Measurements from ENCODE around the gene FN3KRP.
A peak's percentile ranks its signal among the peaks of the same experiment; 100 is the strongest.

Gene FN3KRP

DNA sequence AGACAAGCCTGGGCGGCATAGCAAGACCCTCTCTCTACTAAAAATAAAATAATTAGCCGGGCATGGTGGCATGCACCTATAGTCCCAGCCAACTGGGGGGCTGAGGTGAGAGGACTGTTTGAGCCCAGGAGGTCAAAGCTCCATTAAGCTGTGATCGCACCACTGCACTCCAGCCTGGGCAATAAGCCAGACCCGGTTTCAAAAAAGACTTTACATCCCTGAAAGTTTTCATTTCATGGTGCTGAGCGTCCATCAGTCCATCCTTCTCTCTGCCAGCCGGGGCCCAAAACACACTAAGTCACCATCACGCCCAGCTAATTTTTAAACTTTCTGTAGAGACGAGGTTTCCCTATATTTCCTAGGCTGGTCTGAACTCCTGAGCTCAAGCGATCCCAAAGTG, 28.6 kb upstream of the FN3KRP start:
- DNase-seq, result no peak

DNA sequence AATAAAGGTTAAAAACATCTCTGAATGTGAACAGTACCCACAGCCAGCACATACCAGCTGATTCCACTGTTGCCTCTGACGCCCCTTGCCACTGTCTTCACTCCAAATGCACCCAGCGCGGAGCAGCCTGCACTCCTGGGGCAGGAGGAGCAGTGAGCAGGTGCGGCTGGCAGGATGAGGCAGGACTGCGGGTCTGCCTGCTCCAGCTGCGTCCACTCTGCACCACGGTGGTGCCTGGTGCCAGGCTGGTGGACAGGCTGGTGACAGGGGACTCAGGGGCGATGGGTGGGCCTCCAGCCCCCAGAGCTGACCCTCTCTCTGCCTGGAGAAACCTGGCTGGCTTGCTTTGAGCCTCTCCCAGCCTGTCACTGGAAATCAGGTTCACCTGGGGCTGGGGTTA, 27.4 kb upstream of the FN3KRP start:
- DNase-seq, result no peak

DNA sequence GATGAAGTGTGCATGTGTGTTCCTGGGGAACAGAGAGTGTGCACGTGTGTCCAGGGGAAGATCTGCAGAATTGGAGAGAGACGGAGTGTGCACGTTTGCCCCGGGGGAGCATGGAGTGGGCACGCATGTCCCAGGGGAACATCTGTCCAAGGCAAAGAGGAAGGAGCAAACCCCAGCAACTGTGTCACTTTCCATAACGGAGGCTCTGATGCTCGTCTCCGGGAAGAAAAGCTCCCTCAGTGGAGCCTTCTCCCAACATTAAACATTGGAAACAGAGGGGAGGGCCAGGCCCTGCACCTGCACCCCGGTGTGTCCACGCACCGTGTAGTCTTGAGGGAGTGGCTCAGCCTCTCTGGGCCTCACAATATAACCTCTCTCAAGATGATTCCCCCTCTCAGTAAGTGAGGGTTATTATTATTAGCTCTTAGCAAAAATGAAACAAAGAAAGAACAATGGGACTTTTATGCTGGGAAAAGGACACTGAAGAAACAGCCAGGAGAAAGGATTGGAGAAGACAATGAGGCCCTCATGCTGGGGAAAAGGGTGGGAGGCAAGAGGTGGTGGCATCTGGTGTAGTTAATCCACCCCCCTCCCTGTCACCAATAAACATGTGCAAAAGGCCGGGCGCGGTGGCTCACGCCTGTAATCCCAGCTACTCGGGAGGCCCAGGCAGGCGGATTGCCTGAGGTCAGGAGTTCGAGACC, 25.6 kb upstream of the FN3KRP start:
- DNase-seq, result no peak

DNA sequence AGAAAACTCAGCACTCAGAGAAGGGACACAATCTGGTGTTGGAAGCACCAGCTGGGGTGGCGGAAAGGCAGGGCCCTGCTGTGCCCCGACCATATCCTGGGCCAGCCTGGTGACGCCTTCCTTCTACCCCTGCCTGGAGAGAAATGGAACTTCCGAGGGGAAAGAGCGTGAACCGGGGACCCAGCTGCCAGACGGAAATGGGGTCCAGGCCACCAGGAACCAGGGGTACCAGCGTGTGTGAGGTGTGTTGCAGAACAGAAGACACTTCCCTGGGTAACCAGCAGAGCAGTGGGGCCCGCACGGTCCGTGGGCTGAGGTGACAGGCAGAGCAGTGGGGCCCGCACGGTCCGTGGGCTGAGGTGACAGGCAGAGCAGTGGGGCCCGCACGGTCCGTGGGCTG, 24.8 kb upstream of the FN3KRP start:
- no peak for DNase-seq

DNA sequence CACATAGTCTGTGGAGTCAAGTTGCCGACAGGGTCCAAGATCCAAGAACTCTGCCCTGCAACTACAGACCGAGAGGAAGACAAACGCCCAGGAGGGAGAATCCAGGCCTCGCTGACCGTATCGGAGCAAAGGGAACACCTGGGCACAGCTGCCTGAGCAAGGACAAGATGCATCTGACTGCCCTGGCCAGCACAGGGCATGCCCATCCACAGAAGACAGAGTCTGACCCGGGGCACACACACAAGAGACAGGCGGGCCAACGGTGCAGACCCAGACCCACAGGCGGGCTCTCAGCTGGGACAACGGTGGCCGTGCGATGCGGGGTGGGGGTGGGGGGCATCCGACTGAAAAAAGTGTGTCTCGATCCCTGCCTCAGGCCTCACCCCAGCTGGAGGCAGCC, 24.2 kb upstream of the FN3KRP start:
- DNase-seq, result no peak

DNA sequence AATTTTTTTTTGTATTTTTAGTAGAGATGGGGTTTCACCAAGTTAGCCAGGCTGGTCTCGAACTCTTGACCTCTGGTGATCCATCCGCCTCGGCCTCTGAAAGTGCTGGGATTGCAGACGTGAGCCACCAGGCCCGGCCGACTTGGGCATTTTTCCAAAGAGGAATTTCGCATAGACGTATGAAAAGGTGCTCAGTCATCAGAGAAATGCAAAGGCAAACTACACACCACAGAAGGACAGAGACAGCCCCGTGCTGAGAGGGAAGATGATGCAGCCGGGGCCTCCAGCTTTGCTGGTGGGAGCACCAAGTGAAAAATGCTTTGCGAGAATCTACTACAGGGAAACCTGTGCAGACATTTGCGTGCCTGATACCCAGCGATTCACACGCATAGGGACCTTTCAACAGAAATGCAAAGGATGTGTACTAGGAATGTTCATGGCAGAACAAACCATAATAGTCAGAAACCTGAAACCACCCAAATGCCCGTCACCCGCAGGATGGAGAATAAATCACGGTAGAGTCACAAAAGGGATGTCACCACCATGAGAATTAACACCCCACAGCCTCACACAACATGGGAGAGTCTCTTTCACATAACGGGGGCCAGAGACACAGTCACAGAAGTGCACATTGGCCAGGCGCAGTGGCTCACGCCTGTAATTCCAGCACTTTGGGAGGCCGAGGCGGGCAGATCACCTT, 23.2 kb upstream of the FN3KRP start:
- no peak for DNase-seq

DNA sequence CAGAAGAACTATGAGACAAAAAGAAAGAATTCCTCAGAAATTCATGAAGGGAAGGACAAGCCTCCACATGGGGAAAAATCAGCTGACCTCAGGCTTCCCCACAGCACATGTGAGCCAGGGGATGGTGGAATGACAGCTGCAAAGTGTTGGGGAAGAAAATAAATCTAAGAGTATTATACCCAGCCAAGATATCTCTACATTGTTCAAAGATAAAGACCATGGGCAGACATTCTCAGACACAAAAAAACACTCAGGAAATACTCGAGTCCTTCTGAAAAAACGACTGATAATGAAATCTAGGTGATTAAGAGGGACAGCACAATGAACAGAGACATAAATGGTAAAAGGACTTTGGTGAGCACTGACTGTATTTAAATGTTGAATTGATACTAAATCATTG, 21.9 kb upstream of the FN3KRP start:
- no peak for DNase-seq

DNA sequence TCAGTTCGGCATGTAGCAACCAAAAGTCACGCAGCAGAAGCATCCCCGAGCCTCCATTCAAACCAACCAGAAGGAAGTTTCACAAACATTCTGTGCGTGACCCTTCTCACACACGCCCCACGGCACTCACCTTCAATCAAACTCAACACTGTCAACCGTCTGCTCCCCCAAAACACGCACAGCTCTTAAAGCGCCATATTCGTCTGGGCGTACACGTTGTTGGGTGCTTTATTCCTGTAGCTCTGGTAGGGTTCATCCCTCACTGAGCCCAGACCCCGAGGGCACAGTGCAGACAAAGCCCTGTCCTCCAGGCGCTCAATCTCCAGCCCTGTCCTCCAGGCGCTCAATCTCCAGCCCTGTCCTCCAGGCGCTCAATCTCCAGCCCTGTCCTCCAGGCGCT, 20.2 kb upstream of the FN3KRP start:
- DNase-seq, result no peak

DNA sequence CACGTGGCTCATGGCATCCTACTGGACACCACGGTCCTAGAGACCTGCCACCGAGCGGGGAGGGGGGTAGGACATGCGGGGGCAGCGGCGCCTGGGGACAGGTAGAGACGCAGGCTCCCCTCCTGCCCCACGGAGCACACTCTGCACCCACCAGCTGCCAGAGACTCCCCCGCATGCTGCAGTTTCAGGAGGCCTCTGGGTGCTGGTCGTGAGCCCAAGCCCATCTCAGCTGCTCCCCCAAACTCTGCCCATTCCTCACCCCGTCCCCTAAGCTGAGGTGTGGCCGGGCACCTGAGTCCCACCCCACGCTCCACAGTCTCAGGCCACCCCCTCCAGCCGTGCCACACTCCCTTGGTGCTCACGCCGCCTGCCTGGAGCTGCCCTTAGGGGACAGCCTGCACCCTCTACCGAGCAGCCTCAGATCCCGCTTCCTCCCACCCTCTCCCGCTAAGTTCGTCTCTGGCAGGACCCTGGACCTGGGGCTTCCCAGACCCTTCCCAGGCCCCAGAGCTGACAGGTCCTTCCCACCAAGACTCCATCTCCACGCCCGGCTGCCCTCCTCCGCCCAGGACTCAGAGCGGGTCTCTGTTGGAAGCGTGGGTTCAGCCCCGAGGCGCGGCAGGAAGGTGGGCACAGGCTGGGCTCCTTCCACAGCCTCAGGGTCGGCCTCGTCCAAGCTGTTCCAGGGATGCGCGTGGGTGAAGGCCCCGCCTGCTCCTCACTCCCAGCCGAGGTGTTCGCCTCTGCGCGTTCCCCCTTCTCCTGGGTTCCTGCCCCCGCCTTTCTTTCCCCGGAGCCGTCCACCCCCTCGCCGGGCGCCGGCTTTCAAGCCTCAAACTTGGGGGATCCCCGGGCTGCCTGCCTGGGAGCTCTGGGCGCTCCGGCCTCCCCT, 19.3 kb upstream of the FN3KRP start:
- no peak for DNase-seq

DNA sequence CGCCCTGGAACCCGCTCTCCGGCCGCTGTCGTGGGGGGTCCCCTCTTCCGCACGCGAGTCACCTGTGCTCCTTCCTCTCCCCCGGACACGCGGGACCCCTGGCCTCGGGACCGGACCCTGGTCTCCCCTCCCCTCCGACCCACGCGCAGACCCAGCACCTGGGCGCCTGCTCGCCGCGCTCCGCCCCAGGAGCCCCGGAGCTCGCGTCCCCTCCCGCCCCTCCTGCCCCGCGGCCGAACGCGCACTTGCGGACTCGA, 18.8 kb upstream of the FN3KRP start:
- DNase-seq, result no peak

DNA sequence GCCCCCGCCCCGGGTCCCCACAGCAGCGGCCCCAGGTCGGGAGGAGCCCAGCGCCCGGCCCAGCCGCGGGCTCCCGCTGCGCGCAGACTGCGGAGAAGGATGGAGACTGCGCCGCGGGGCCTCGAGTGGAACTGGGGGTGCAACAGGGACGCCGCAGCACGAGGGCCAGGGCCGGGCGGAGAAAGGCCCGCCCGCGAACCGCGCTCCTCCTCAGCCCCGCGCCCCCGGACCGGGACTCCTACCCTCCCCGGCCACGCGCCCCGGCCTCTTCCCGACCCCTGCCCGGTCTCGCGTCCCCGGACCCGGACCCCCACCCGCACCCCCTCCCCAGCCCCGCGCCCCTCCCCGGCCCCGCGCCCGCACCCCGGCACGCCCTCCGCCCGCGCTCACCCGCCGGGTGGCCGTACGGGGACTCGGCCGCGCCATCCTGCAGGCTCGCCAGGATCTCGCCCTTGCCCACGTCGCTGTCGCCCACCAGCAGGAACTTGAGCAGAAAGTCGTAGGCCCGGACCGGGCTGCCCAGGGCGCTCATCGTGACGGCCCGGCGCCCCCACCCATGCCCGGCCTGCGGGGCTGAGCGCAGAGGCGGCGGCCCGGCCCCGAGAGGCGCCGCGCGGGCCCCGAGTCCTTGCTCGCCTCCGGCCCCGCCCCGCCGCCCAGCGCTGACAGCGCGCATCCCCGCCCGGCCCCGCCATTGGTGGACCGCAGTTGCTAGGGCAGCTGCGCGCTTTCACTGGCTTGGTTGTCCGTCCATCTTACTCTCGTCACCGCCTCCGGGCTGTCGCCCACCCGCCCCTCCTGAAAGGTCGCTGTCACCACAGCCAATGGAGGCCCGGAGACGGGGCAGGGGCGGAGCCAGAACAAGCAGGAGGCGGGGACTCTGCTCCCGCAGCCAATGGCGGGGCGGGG, 18.2 kb upstream of the FN3KRP start, which contains the start of gene RAB40B:
Gene RAB40B (minus strand): TSS at position 634 of the 909 bp plus-strand sequence. CDS start 102 bp downstream, at position 532.
- DNase-seq, result peak; percentile 91

DNA sequence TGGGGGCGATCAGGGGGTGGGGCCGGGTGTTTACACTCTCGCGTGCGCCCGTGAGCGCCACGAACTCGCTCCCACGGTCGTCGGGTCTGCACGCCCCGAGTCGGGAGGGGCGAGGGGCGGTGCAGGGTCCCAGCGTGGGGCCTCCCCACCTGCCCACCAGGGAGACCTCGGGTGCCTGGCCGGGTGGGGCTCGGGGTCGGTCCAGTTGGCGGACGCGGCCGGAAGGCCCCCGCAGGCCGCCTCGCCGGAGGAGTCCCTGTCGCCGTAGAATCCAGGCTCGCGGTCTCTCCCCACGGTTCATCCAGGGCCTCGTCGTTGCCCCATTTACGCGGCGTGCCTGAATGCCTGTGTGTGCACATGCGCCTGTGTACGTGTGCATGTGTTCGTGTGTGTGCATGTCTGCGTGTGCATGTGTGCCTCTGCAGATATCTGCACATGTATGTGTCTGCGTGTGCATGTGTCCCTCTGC, 17.5 kb upstream of the FN3KRP start:
- no peak for DNase-seq

DNA sequence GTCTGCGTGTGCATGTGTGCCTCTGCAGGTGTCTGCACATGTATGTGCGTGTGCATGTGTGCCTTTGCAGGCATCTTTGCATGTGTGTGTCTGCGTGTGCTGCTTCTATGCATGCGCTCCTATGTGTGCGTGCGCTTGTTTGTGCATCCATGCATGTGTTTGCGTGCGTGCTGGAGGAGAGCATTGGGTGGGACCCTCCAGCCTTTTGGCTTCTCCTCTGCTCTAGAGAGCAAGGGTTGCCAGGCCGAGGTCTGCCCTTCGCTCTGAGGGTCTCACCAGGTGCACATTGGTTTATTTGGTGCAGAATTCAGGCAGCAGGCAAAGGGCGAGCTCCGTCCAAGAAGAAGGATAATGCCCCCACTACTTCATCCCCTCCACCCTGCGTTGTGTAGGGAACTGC, 17.0 kb upstream of the FN3KRP start:
- DNase-seq, result no peak

DNA sequence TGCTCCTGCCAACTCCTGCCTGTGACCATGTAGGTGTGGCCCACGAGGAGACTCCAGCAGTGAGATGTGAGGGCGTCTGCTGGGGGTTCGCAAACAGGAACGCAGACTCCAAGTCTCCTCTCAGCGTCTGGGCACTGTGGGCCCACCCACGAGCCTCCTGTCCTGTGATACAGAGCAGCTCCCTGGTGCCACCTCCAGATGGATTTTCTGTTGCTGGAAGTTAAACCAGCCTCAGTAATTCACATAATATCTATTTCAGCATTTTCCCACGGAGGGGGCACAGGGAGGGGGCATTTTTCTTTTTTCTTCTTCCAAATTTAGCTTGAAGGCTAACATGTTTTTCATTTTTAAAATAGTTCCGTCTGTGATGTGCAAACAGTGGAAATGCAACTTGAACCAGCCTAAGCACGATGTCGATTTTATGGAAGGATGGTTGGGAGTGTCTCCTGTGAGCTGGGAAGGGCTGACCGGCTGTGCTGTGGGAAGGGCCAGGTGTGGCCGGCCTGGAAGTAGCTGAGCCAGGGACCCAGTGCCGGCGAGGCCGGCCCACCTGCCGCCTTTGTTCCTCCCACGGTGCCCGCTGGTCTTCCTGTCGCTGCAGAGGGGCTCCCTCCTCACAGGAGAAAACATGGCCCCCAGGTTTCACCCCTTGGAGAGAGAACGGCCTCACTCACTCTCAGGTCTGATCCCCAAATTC, 14.1 kb upstream of the FN3KRP start:
- DNase-seq, result no peak

DNA sequence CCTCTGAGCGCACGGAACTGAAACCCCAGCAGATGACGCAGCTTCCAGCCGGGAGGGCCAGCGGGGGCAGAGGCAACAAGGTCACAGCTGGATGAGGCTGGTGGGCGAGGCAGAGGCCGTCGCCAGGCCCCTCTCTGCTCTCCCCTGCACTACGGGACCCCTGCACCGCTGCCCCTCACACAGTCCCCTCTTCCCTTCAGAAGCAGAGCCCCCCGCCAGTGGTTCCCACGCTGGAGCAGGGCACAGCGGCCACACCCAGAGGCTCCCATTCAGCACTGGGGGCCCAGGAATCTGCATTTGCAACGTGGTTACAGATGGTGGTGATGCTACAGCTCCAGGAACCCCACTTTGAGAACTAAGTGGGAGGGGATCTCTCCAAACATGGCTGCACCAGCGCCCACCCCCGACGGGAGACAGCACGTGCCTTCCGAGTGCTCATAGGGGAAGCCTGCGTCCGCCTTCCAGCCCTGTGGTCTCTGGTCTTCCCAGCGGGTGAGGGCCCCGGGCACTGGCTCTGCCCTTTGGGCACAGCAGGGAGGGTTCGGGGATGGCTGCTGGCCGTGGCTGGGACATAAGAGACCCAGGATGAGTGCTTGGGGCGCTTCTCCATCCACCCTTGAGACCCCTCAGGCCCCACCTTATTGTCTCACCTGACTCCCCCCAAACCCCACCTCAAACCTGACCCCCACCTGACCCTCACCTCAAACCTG, 13.3 kb upstream of the FN3KRP start:
- DNase-seq, result no peak

DNA sequence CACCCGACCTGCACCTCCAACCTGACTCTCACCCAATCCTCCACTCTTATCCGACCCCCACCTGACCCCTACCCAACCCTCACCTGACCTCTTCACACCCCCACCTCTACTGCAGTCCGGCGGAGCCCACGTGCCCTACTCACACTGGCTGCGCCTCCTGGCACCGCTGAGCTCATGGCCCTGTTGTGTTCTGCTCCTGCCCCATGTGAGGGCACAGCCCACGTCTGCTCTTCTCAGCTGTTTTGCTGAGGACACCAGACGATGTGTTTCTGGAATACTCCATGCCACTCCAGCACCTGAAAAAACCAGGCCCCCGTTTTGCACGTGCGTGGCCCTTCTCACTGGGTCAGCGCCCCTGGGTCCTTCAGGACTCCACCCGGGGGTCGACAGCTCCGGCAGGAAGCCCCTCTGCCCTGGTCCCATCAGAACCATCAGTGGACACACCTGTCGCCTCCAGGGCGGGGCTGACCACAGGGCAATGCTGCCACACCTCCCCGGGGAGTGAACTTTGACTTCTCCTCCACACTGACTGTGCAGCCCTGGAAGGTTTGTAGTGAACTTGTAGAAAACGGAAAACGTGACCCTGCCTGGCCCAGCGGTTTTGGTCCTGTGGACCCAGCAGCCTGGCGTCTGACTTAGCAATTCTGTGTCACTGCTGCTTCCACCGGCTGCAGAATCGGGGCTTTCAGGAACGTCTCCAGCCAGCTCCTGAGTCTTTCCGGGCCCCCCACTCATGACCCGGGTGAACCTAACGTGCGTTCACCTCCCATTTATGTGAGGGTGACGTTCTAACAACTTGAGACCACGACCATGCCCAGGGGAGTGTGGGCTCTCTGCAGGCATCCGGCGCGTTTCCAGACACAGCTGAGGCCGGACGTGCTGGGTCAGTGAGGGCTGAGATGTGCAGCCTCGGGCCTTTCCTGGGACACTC, 12.3 kb upstream of the FN3KRP start:
- DNase-seq, result no peak

DNA sequence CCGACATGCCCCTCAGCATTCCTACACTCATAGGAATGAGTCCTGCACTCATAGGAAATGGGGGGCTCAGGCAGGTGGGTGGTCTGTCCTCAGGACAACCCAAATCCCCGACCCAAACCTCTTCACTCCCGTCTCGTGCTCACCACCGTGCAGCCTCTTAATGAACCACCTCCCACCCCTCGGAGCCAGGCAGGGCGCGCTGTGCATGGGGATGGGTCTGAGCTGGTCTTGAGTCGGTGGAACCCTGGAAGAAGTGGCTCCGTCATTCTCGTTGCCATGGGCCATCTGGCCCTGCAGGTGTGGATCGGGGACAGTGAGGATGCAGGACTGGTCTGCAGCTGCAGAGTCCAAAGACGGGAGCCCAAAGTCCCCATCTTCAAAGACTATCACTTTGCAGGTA, 11.6 kb upstream of the FN3KRP start:
- no peak for DNase-seq

DNA sequence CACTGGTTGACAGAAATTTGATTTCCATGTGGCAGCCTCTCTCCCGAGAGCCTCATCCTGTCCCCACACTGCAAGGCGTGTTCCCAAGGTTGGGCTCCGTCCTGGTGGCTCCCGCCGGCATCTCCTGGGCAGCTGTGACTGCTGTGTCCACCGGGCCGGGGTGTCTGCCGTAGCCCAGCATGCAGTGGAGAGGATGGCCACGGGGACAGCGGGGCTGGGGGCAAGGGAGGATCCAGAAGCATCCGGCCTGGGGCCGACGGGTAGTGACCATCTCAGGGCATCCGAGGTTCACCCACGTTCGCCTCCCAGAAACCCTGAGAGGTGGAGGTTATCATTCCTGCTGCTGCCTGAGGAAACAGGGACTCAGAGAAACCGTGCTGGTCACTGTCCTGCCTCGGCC, 10.8 kb upstream of the FN3KRP start:
- no peak for DNase-seq

DNA sequence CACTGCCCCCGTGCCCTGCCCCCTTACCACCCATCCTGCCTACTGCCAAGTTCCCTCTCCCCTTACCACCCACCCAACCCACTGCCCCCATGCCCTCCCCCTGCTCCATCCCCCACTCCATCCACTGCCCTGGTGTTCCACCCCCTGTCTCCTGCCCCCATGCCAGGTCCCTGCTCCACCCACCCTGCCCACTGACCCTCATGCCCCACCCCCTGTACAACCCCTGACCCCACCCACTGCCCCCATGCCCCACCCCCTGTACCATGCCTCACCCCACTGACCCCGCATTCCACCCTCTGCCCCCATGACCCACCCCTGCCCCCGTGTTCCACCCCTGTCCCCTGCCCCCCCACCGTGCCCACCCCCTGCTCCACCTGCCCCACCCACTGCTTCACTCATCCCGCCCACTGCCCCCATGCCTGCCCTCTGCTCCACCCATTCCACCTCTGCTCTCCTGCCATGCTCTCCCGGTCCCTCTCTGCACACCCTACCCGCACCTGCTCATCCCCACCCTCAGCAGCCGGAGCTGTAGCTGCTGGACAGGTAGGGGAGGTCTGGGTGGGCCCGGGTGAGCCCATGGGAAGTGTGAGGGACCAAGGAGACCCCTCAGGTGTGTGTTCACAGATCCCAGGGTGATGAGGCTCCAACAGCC, 7.4 kb upstream of the FN3KRP start:
- no peak for DNase-seq
